GM19239 (cell line): ENCODE results near the gene BTBD2.
"Not testable (repeated sequence)": the region's sequence is repeated elsewhere in the genome, so short reads cannot be mapped to it uniquely, and the experiment has no call there.

Experiments used
- DNase-seq: peaks from one replicate; pipeline ENCODE4 v3.0.0; 2011; ENCODE audit warnings: low spot score; ENCODE audit not compliant: insufficient read length
- FAIRE-seq: peaks from 2 replicates; lab custom pipeline; 2011; peaks lifted over from hg19 to GRCh38; lab: Jason Lieb, UNC

Gene BTBD2

DNA sequence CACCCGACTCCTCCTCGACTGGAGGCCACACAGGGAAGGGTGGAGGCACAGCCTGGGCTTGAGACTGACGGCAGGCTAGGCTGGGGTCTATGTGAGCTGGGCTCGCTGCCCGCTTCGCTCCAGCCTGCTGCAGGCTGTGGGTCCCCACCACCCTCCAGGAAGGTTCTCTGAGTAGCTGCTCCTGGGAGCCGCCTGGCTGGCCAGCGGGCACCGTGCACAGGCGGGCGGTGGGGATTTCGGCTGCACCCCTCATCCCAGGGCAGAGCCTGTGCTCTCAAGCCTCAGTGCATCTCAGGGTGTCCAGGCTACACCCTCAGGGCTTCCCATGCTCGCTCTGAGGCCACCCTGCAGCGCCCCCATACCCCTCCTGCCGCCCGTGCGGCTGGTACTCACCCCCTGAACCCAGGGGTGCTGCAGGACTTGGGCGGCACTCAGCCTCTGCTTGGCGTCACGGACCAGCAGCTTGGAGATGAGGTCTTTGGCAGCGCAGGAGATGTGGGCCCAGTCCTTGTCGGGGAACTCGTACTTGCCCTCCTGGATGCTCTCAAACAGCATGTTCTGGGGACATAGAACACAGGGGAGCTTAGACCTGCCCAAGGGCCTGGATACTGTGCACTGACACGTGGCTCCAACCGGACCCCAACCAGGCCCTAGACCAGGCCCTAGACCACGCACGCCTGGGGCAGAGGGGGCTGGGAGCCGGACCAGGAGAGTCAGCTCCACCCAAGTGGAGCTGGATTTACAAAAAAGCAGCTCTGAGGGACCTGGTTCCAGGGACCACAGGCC, 25.3 kb upstream of the BTBD2 start:
- DNase-seq (no peak), FAIRE-seq (no peak)

GRCh38 chr19:2039959-2040646, 24.6 kb upstream of the BTBD2 start:
- no peak for DNase-seq
- no peak for FAIRE-seq

- FAIRE-seq (no peak), DNase-seq (no peak)
Measured at GRCh38 chr19:2039089-2039958, 23.8 kb upstream of the BTBD2 start.

- DNase-seq (no peak), FAIRE-seq (no peak)
Measured at GRCh38 chr19:2038284-2039088, 23.0 kb upstream of the BTBD2 start.

GRCh38 chr19:2037651-2038255, 22.2 kb upstream of the BTBD2 start:
- no peak for FAIRE-seq
- DNase-seq, result no peak

DNA sequence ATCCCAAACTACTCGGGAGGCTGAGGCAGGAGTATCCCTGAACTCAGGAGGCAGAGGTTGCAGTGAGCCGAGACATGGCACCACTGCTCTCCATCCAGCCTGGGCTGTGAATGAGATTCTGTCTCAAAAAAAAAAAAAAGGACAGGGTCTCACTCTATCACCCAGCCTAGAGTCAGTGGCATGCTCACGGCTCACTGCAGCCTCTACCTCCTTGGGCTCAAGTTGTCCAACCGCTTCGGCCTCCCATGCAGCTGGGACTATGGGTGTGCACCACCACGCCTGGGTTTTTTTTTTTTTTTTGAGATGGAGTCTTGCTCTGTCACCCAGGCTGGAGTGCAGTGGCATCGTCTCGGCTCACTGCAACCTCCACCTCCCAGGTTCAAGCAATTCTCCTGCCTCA, 20.9 kb upstream of the BTBD2 start:
- FAIRE-seq (no peak), DNase-seq (no peak)

- no peak for FAIRE-seq
- DNase-seq, result no peak
Measured at GRCh38 chr19:2035590-2035991, 20.1 kb upstream of the BTBD2 start.

- FAIRE-seq, result no peak
Measured at GRCh38 chr19:2034729-2035589, 19.4 kb upstream of the BTBD2 start.

DNA sequence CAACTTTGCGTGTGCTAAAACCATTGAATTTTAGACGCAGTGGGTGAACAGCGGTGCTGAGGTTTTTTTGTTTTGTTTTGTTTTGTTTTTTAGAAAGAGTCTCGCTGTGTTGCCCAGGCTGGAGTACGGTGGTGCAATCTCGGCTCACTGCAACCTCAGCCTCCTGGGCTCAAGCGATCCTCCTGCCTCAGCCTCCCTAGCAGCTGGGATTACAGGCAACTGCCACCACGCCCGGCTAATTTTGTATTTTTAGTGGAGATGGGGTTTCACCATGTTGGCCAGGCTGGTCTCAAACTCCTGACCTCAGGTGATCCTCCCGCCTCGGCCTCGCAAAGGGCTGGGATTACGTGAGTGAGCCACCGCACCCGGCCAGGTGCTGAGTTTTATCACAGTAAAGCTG, 18.7 kb upstream of the BTBD2 start:
- not testable (repeated sequence) for FAIRE-seq, DNase-seq

More at GRCh38 chr19:2034729-2035589, 19.4 kb upstream of the BTBD2 start:
- no peak for DNase-seq

DNA sequence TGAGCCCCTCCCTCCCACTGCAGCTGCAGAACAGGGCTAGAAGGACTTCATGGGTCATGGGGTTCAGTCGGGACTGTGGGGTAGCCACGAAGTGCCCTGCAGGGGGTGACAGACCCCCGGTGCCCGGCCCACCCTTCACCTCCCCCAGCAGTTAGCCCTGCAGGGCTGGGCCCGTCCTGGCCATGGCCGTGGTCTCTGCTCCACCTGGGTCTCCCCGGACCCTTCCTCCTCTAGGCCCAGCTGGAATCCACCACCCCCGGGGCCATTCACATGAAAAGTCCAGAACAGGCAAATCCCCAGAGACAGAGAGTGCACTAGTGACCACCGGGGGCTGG, 18.3 kb upstream of the BTBD2 start:
- FAIRE-seq (no peak), DNase-seq (no peak)

- DNase-seq, result no peak
- FAIRE-seq, result no peak
Measured at GRCh38 chr19:2033115-2033824, 17.8 kb upstream of the BTBD2 start.

GRCh38 chr19:2032296-2032941, 16.9 kb upstream of the BTBD2 start:
- no peak for FAIRE-seq
- no peak for DNase-seq

GRCh38 chr19:2027361-2027760, 11.8 kb upstream of the BTBD2 start:
- no peak for DNase-seq
- no peak for FAIRE-seq

- FAIRE-seq, result no peak
- DNase-seq, result no peak
Measured at GRCh38 chr19:2026770-2027169, 11.3 kb upstream of the BTBD2 start.

DNA sequence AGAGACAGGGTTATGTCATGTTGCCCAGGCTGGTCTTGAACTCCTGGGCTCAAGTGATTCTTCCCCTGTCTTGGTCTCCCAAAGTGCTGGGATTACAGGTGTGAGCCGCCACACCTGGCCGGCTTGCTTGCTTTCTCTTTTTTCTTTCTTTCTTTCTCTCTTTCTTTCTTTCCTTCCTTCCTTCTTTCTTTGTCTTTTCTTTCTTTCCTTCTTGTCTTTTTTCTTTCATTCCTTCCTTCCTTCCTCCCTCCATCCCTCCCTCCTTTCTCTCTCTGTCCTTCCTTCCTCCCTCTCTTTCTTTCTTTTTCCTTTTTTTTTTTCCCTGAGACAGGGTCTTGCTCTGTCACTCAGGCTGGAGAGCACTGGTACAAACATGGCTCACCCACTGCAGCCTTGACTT, 6.8 kb upstream of the BTBD2 start:
- DNase-seq, result no peak
- FAIRE-seq, result no peak

DNA sequence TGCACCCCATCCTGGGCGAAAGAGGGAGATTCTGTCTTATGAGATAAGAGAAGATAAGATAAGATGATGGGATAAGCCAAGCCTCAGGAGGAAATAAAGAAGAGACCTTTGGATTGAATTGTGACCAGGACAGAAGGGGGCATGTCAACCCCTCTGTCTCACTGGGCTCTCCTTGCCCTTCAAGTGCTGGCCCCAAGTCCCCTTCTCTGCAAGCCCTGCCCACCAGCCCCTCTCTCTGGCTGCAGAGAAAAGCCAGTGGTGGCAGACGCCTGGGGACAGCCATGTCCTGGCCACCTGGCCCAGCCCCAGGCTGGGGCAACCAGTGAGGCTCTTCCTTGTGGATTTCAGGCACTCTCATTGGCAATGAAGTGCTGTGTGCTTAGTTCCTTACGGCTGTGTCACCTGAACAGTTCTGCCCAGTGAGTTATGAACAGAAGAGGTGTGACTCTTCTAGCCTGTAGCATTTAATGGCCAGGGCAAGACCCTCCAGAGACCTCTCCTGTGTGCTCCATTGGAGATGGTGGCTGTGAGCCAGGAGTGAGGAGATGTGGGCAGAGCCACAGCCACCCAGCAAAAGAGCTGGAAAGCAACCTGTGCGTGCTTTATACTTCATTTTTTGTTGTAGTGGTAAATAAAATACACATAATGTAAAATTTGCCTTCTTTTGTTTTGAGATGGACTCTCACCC, 6.1 kb upstream of the BTBD2 start:
- no peak for DNase-seq
- FAIRE-seq, result no peak

GRCh38 chr19:2018752-2019151, 3.2 kb upstream of the BTBD2 start:
- no peak for FAIRE-seq
- no peak for DNase-seq
